A673 (cell line): ENCODE results near the gene NR0B1. TPM values are rescaled to one million over a fixed set of nuclear protein-coding genes. Genes with fewer than 3 reads are reported as not detected.

Experiments
- BruUV-seq: library from RNA; stranded (reverse); fragments of 400-500 nt; replicated peaks from 2 replicates; lab custom pipeline; 2021; lab: Mats Ljungman, UMichigan
- CTCF ChIA-PET: fragments of 300-600 bp; sonication (Branson Sonifier 250); formaldehyde crosslinking; loops from one replicate; lab custom pipeline; 2022; ENCODE audit warnings: antibody characterized with exemption; lab: Charles Lee
- POLR2A ChIA-PET: fragments of 300-600 bp; sonication (Branson Sonifier 250); formaldehyde crosslinking; loops from one replicate; lab custom pipeline; 2022; ENCODE audit warnings: antibody characterized with exemption; ENCODE audit not compliant: low non-redundant PET; lab: Charles Lee
- DNase-seq: peaks from one replicate; pipeline ENCODE4 v3.0.0-alpha.2; 2015; ENCODE audit warnings: low spot score
- H3K27ac ChIP-seq: fragments of 200-600 bp; sonication (generic); 2 replicates; pipeline ENCODE4 v1.5.1; 2016; ENCODE audit warnings: mixed run types, low read depth, mild to moderate bottlenecking, mixed read lengths, antibody characterized with exemption, low read length; ENCODE audit not compliant: poor library complexity, severe bottlenecking
- H3K27me3 ChIP-seq: fragments of 200-600 bp; sonication (generic); replicated peaks from 2 replicates; pipeline ENCODE4 v1.6.1; 2017; ENCODE audit warnings: mixed run types, low read depth, mild to moderate bottlenecking, mixed read lengths, antibody characterized with exemption, low read length; ENCODE audit not compliant: insufficient read depth, poor library complexity
- H3K36me3 ChIP-seq: fragments of 200-600 bp; sonication (generic); 2 replicates; pipeline ENCODE4 v1.6.1; 2016; ENCODE audit warnings: mixed run types, mild to moderate bottlenecking, mixed read lengths, antibody characterized with exemption, low read length; ENCODE audit not compliant: insufficient read depth, poor library complexity, severe bottlenecking
- H3K4me1 ChIP-seq: fragments of 200-600 bp; sonication (generic); 2 replicates; pipeline ENCODE4 v1.6.1; 2017; ENCODE audit warnings: mixed run types, mild to moderate bottlenecking, mixed read lengths, antibody characterized with exemption, low read length; ENCODE audit not compliant: insufficient read depth, poor library complexity, severe bottlenecking
- H3K4me3 ChIP-seq: fragments of 200-600 bp; sonication (generic); 2 replicates; pipeline ENCODE4 v1.5.1; 2016; ENCODE audit warnings: low read depth, mixed run types, mild to moderate bottlenecking, mixed read lengths, low read length; ENCODE audit not compliant: poor library complexity, severe bottlenecking
- H3K9me3 ChIP-seq: fragments of 200-600 bp; sonication (generic); 2 replicates; pipeline ENCODE4 v1.6.1; 2016; ENCODE audit warnings: mixed run types, low read depth, mild to moderate bottlenecking, mixed read lengths, antibody characterized with exemption, low read length; ENCODE audit not compliant: poor library complexity, severe bottlenecking
- EZH2 ChIP-seq: fragments of 200-600 bp; sonication (generic); IDR thresholded peaks from 2 replicates; pipeline ENCODE4 v1.6.1; 2017; ENCODE audit warnings: borderline replicate concordance, low read depth, mild to moderate bottlenecking, mixed read lengths, antibody characterized with exemption, low read length; ENCODE audit not compliant: poor library complexity, severe bottlenecking
- intact Hi-C: fragments of 100-400 bp; cut with micrococcal nuclease; formaldehyde crosslinking; loops from one replicate; pipeline ENCODE4 v1.10.0; 2022; ENCODE audit not compliant: unreplicated experiment
- total RNA-seq: library from RNA; stranded (reverse); gene quantifications from 2 replicates; pipeline ENCODE4 v1.2.3, GENCODE V29; 2021
- TF ChIP-seq, protein P1 (sequence below): fragments of 300-800, 200-600 bp; sonication (generic); conservative IDR thresholded peaks from 2 replicates; pipeline ENCODE4 v1.5.1; 2017; ENCODE audit warnings: low read depth, mild to moderate bottlenecking, antibody characterized with exemption, low read length, moderate library complexity, mixed read lengths

NR0B1 gene
- total RNA-seq, 1 experiment from 2014 or later = 69.6 TPM

DNA sequence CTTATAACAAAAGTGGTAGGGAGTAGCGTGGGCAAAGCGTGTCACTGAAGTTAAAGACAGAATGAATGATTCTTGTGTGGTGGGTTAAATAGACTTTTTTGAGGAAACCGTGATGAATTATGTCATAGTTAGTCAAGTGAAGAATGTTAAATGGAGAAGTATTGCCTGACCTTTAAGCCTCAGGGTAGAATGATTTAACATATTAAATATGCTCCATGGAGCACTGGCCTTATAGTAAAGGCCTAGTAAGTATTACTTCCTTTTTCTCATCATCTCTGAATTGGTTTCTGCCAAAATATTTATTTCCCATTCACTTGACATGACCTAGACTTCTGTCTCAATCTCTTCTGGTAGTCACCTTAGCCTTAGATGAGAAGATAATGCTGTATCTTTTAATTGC, 38.6 kb downstream of the NR0B1 start:
- TF ChIP-seq, protein P1, sequence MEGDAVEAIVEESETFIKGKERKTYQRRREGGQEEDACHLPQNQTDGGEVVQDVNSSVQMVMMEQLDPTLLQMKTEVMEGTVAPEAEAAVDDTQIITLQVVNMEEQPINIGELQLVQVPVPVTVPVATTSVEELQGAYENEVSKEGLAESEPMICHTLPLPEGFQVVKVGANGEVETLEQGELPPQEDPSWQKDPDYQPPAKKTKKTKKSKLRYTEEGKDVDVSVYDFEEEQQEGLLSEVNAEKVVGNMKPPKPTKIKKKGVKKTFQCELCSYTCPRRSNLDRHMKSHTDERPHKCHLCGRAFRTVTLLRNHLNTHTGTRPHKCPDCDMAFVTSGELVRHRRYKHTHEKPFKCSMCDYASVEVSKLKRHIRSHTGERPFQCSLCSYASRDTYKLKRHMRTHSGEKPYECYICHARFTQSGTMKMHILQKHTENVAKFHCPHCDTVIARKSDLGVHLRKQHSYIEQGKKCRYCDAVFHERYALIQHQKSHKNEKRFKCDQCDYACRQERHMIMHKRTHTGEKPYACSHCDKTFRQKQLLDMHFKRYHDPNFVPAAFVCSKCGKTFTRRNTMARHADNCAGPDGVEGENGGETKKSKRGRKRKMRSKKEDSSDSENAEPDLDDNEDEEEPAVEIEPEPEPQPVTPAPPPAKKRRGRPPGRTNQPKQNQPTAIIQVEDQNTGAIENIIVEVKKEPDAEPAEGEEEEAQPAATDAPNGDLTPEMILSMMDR = no peak
- no peak for TF ChIP-seq EZH2
- ChIA-PET POLR2A (no interaction called here), CTCF (no interaction called here)
- no peak for DNase-seq
- no TSS peak for BruUV-seq
- H3K27ac ChIP-seq = no peak overlapping the region
- no peaks in the 10 kb centered on the region for H3K27me3 ChIP-seq
- no peaks in the 10 kb centered on the region for H3K36me3 ChIP-seq
- H3K9me3 ChIP-seq = no peaks in the 10 kb centered on the region
- no peaks in the 10 kb centered on the region for H3K4me1 ChIP-seq
- intact Hi-C loops = loop anchor here (10.0 kb wide), 1 partner anchor 444 kb away; no protein-coding TSS in a partner anchor
- no peak overlapping the region for H3K4me3 ChIP-seq

DNA sequence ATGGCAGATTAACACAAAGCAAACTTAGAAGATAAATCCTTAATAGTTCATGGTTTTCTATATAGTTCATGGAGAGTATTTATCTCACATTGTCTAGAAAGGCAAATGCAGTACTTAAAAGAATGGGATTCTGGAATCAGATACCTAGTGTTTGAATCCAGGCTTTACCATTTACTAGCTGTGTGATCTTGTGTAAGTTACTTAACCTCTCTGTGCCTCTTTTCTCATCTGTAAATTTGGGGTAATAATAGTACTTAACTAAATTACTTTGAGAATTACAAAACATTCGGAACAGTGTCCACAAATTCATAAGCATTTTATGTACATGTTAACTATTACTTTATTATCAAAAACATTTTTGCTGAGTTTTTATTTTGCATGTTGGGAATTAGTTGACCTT, 46.4 kb downstream of the NR0B1 start:
- no peak for DNase-seq
- Histone ChIP-seq H3K4me3 (no peak overlapping the region), H3K4me1 (no peaks in the 10 kb centered on the region), H3K27ac (no peak overlapping the region), H3K9me3 (no peaks in the 10 kb centered on the region), H3K27me3 (no peaks in the 10 kb centered on the region), H3K36me3 (no peaks in the 10 kb centered on the region)
- no TSS peak for BruUV-seq
- intact Hi-C loops = no loop called here
- no peak for TF ChIP-seq EZH2
- TF ChIP-seq, protein P1 = no peak
- ChIA-PET CTCF (interaction anchor here (0.9 kb wide), 1 partner anchor 9 kb away, joined by 3 read pairs; no protein-coding TSS in a partner anchor), POLR2A (no interaction called here)

DNA sequence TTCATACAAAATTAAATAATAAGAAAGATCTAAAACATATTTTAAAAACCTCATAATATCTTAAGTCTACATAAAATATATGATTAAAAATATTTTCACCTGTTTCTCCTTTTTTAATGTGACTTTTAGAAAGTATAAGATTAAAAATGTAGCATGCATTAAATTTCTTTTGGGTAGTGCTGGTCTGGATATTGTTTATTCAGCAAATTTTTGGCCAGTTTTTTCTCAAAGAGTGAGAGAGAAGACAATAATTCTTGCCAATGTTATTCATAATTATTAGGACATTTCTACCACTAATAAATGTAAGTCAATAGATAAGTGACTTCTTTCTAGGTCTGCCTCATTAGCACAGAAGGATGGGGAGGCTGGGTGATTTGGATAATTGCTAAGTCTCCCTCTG, 48.2 kb downstream of the NR0B1 start:
- H3K4me1 ChIP-seq = no peaks in the 10 kb centered on the region
- intact Hi-C loops = no loop called here
- H3K36me3 ChIP-seq = no peaks in the 10 kb centered on the region
- no peaks in the 10 kb centered on the region for H3K27me3 ChIP-seq
- no peak for DNase-seq
- H3K27ac ChIP-seq = no peak overlapping the region
- no peak for TF ChIP-seq EZH2
- TF ChIP-seq, protein P1 = no peak
- ChIA-PET CTCF (no interaction called here), POLR2A (no interaction called here)
- BruUV-seq = no TSS peak
- no peaks in the 10 kb centered on the region for H3K9me3 ChIP-seq
- H3K4me3 ChIP-seq = no peak overlapping the region
